Caco-2 (cell line): Measurements from ENCODE around the gene DAD1. TPM values are rescaled to one million over a fixed set of nuclear protein-coding genes. Genes with fewer than 3 reads are reported as not detected.
A peak's percentile ranks its signal among the peaks of the same experiment; 100 is the strongest.

Source experiments
- BruUV-seq: library from RNA; stranded (reverse); fragments of 400-500 nt; replicated peaks from 2 replicates; lab custom pipeline; 2021; lab: Mats Ljungman, UMichigan
- CTCF ChIA-PET: fragments of 300-600 bp; sonication (Branson Sonifier 250); formaldehyde crosslinking; loops from one replicate; lab custom pipeline; 2022; ENCODE audit warnings: antibody characterized with exemption; lab: Charles Lee
- POLR2A ChIA-PET: fragments of 300-600 bp; sonication (Branson Sonifier 250); formaldehyde crosslinking; loops from one replicate; lab custom pipeline; 2022; ENCODE audit warnings: antibody characterized with exemption; lab: Charles Lee
- DNase-seq, 2 experiments: peaks; one replicate each; pipeline versions ENCODE4 v3.0.0 to v3.0.0-alpha.2; 2020 to 2022
- H3K27me3 ChIP-seq: replicated peaks from 2 replicates; pipeline ENCODE4 v1.6.0; 2011; ENCODE audit warnings: low read length; ENCODE audit not compliant: control insufficient read depth, insufficient read depth
- H3K36me3 ChIP-seq: 2 replicates; pipeline ENCODE4 v1.5.1; 2011; ENCODE audit warnings: low read length; ENCODE audit not compliant: control insufficient read depth, insufficient read depth
- H3K4me1 ChIP-seq: fragments of 250-450 bp; sonication (Bioruptor Pico); 2 replicates; pipeline ENCODE4 v1.5.1; 2020; ENCODE audit warnings: mild to moderate bottlenecking
- H3K4me3 ChIP-seq: 2 replicates; pipeline ENCODE4 v1.5.1; 2011; ENCODE audit warnings: low read depth, mild to moderate bottlenecking, control low read depth, low read length
- H3K9me3 ChIP-seq: fragments of 250-450 bp; sonication (Bioruptor Pico); 2 replicates; pipeline ENCODE4 v1.5.1; 2020; ENCODE audit warnings: mild to moderate bottlenecking, moderate library complexity
- H3K27ac Mint-ChIP-seq: one replicate; pipeline ENCODE4 v1.8.0; 2022; ENCODE audit warnings: mixed read lengths; ENCODE audit not compliant: unreplicated experiment
- H3K27me3 Mint-ChIP-seq: one replicate; pipeline ENCODE4 v1.8.0; 2022; ENCODE audit warnings: mixed read lengths; ENCODE audit not compliant: insufficient read depth, unreplicated experiment
- H3K36me3 Mint-ChIP-seq: one replicate; pipeline ENCODE4 v1.8.0; 2022; ENCODE audit warnings: mild to moderate bottlenecking, mixed read lengths; ENCODE audit not compliant: insufficient read depth, unreplicated experiment
- H3K4me1 Mint-ChIP-seq: one replicate; pipeline ENCODE4 v1.8.0; 2022; ENCODE audit warnings: low read depth, mixed read lengths; ENCODE audit not compliant: unreplicated experiment
- H3K4me3 Mint-ChIP-seq: one replicate; pipeline ENCODE4 v1.8.0; 2022; ENCODE audit warnings: mild to moderate bottlenecking, moderate library complexity, mixed read lengths; ENCODE audit not compliant: unreplicated experiment
- H3K9me3 Mint-ChIP-seq: one replicate; pipeline ENCODE4 v1.8.0; 2022; ENCODE audit warnings: mixed read lengths; ENCODE audit not compliant: unreplicated experiment
- CTCF ChIP-seq, 2 experiments: fragments of 200-600 bp in 1 of 2; IDR thresholded peaks; 1 replicate in 1 of 2; 2 replicates in 1 of 2; pipeline versions ENCODE4 v1.5.1 to v1.8.0; 2011 to 2022; ENCODE audit warnings: antibody characterized with exemption in 1 of 2, control low read depth in 1 of 2, inconsistent platforms in 1 of 2, low read depth in 1 of 2, low read length in 1 of 2, mild to moderate bottlenecking in 1 of 2, moderate library complexity in 1 of 2; ENCODE audit not compliant: insufficient read depth in 1 of 2, severe bottlenecking in 1 of 2, unreplicated experiment in 1 of 2
- intact Hi-C: fragments of 100-400 bp; cut with micrococcal nuclease; formaldehyde crosslinking; loops from one replicate; pipeline ENCODE4 v1.10.0; 2022; ENCODE audit not compliant: unreplicated experiment
- total RNA-seq: library from RNA; stranded (reverse); gene quantifications from 2 replicates; pipeline ENCODE4 v1.2.3, GENCODE V29; 2022

The DAD1 gene
- total RNA-seq, 1 experiment from 2014 or later: 160 TPM

DNA sequence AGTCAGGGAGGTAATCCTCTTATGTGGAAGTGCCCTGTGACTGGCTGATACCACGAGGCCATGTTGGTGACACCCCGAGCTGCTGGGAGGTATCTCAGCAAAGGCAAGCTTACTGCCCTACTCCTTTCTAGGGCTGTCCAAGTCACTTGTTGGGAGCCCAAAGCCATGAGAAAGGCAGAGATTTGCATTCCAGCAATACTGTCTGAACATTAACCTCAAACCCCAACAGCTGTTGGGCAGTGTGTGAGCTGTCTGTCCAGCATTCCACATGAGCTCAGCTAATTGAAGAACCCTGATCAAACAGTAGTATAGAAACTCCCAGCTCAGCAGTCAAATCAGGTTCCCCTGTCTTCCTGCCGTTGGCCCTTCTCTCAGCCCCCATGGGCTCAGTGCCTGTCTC, 18.3 kb upstream of the DAD1 start:
- peaks cover 76% of the 10 kb centered on the region for H3K36me3 Mint-ChIP-seq
- peaks cover 39% of the 10 kb centered on the region for H3K4me1 Mint-ChIP-seq
- ChIA-PET POLR2A (interaction anchor here (1.0 to 1.7 kb wide), 3 partner anchors 8 to 159 kb away, joined by 4 to 5 read pairs (median 5); partner anchors contain the start of gene OXA1L), CTCF (interaction anchor here (1.0 kb wide), 1 partner anchor 8 kb away, joined by 7 read pairs; no protein-coding TSS in a partner anchor)
- Histone ChIP-seq H3K4me1 (peaks cover 61% of the 10 kb centered on the region), H3K36me3 (peaks cover 6% of the 10 kb centered on the region), H3K27me3 (no peaks in the 10 kb centered on the region), H3K9me3 (no peaks in the 10 kb centered on the region), H3K4me3 (no peak overlapping the region)
- H3K27me3 Mint-ChIP-seq: no peaks in the 10 kb centered on the region
- peaks cover 6% of the 10 kb centered on the region for H3K9me3 Mint-ChIP-seq
- intact Hi-C loops: loop anchor here (5.0 kb wide), 1 partner anchor 715 kb away; the partner anchor contains the start of gene PABPN1
- H3K4me3 Mint-ChIP-seq: peak overlapping the region; percentile 4
- no TSS peak for BruUV-seq
- TF ChIP-seq CTCF (IDR thresholded peaks at IDR 0.05; ENCODE audit: insufficient read depth in 1 of 2, low read depth in 1 of 2, low read length in 1 of 2, severe bottlenecking in 1 of 2, unreplicated experiment in 1 of 2): no peak
- no peak for DNase-seq
- H3K27ac Mint-ChIP-seq: peak overlapping the region; percentile 65

DNA sequence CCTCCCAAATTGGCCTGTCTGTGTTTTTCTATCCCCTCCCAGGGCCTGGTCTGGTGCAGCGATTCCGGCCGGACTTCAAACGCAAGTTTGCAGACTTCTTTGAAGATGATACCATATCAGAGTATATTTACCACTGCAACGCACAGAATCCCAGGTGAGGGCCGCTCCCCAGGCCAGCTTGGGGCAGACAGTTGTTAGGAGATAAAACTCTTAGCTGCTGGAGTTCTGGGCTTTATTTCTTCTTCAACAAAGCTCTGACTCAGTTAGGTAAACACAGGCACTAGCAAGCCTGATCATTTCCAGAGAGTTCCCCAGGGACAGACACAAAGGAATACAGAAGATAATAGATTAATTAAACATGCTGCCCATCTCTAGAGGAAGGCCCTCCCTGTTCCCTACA, 17.4 kb upstream of the DAD1 start:
- Histone ChIP-seq H3K4me3 (no peak overlapping the region), H3K36me3 (peaks cover 7% of the 10 kb centered on the region), H3K27me3 (no peaks in the 10 kb centered on the region), H3K9me3 (no peaks in the 10 kb centered on the region), H3K4me1 (peaks cover 69% of the 10 kb centered on the region)
- no TSS peak for BruUV-seq
- Mint-ChIP-seq H3K27me3 (no peaks in the 10 kb centered on the region), H3K9me3 (peaks cover 6% of the 10 kb centered on the region), H3K36me3 (peaks cover 70% of the 10 kb centered on the region), H3K27ac (peak overlapping the region; percentile 92), H3K4me3 (peak overlapping the region; percentile 45), H3K4me1 (peaks cover 43% of the 10 kb centered on the region)
- TF ChIP-seq CTCF (IDR thresholded peaks at IDR 0.05; ENCODE audit: insufficient read depth in 1 of 2, low read depth in 1 of 2, low read length in 1 of 2, severe bottlenecking in 1 of 2, unreplicated experiment in 1 of 2): no peak
- DNase-seq: peak; percentile 71 to 82
- intact Hi-C loops: loop anchor here (1.0 to 5.0 kb wide), 2 partner anchors 8 to 716 kb away; partner anchors contain the start of gene PABPN1
- CTCF ChIA-PET: interaction anchor here (0.6 to 1.3 kb wide), 5 partner anchors 9 to 248 kb away, joined by 3 to 10 read pairs (median 6); partner anchors contain the start of genes ABHD4 and DAD1
- POLR2A ChIA-PET: interaction anchor here (0.6 to 1.7 kb wide), 3 partner anchors 17 to 160 kb away, joined by 3 to 10 read pairs (median 4); partner anchors contain the start of genes DAD1 and OXA1L

- no peaks in the 10 kb centered on the region for H3K9me3 ChIP-seq
- H3K27me3 Mint-ChIP-seq: no peaks in the 10 kb centered on the region
- no TSS peak for BruUV-seq
- CTCF ChIA-PET: interaction anchor here (1.0 kb wide), 2 partner anchors 10 to 33 kb away, joined by 3 to 4 read pairs; no protein-coding TSS in a partner anchor
- H3K4me1 Mint-ChIP-seq: peaks cover 42% of the 10 kb centered on the region
- no peaks in the 10 kb centered on the region for H3K27me3 ChIP-seq
- peaks cover 89% of the 10 kb centered on the region for H3K4me1 ChIP-seq
- H3K9me3 Mint-ChIP-seq: peaks cover 6% of the 10 kb centered on the region
- intact Hi-C loops: no loop called here
- TF ChIP-seq CTCF (IDR thresholded peaks at IDR 0.05; ENCODE audit: insufficient read depth in 1 of 2, low read depth in 1 of 2, low read length in 1 of 2, severe bottlenecking in 1 of 2, unreplicated experiment in 1 of 2): no peak
- H3K36me3 ChIP-seq: peaks cover 7% of the 10 kb centered on the region
- peaks cover 48% of the 10 kb centered on the region for H3K36me3 Mint-ChIP-seq
- POLR2A ChIA-PET: interaction anchor here (1.1 kb wide), 1 partner anchor 10 kb away, joined by 3 read pairs; no protein-coding TSS in a partner anchor
- peak in 1 of 2 experiments; percentile 43 for DNase-seq
- H3K4me3 Mint-ChIP-seq: peak overlapping the region; percentile 52
- H3K27ac Mint-ChIP-seq: peak overlapping the region; percentile 94
- H3K4me3 ChIP-seq: no peak overlapping the region
These were observed 13.8 kb upstream of the DAD1 start for GRCh38 chr14:22602862-22603261.
